Iris pigment epithelial cell (primary cell): ENCODE measurements around the gene SLC26A9.
A peak's percentile ranks its signal among the peaks of the same experiment; 100 is the strongest.
"Not testable (repeated sequence)": the region's sequence is repeated elsewhere in the genome, so short reads cannot be mapped to it uniquely, and the experiment has no call there.

ENCODE experiments used
- DNase-seq: peaks from one replicate; pipeline ENCODE4 v3.0.0-alpha.2; 2011; ENCODE audit warnings: low read depth

SLC26A9 gene

DNA sequence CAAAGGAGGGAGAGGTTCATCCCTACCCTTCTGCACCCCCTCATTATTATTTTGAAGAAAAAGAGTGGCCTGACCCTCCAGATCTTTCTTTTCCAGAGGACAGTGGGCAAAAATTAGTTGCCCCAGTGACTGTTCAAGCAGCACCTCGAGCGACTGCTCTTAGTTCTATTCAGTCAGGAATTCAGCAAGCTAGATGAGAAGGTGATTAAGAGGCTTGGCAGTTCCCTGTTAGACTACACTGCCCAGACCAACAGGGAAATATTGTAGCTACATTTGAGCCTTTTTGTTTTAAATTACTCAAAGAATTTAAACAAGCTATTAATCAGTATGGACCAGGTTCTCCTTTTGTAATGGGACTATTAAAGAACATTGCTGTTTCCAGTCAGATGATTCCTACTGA is 51.8 kb downstream of the SLC26A9 start:
- DNase-seq, result peak; percentile 48

DNA sequence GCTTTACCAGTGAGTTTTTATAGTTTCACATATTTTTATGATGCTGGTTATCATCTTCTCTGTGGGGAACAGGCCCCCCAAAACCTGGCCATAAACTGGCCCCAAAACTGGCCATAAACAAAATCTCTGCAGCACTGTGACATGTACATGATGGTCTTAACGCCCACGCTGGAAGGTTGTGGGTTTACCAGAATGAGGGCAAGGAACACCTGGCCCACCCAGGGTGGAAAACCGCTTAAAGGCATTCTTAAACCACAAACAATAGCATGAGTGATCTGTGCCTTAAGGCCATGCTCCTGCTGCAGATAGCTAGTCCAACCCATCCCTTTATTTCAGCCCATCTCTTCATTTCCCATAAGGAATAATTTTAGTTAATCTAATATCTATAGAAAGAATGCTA is 52.6 kb downstream of the SLC26A9 start:
- DNase-seq, result not testable (repeated sequence)

DNA sequence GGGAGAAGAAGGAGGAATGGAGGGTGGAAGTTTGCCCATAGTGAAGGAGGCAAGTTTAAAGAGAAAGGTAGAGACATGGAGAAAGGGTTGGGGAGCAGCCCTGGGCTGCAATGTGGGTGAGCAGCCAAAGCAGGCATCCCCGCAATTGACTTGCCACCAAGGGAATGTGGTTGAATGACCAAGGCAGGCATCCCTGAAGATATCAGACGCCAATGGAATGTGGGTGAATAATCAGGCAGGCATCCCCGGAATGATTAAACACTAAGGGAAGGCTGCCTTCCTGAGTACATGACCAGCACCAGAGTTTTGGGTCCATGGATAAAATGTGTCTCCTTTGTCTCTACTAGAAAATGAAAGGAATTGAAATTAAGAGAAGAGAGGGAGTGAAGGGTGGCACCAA is 53.5 kb downstream of the SLC26A9 start:
- peak; percentile 69 for DNase-seq

DNA sequence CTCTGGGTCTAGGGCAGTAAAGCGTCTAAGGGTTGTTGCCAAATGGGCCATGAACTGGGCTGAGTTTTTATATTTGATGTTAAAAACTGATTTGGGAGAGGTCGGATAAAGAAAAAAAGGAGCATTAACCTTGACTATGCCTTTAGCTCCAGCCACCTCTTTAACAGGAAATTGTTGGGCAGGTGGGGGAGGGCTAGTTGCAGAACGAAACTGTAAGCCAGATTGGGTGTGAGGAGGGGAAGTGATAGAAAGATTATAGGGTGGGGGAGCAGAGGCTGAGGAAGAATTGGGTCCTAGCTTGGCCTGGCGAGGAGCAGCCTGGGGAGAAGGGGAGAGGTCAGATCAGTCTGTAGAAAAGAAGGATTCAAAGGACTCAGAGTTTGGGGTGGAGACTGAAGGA is 54.2 kb downstream of the SLC26A9 start:
- DNase-seq, result not testable (repeated sequence)

DNA sequence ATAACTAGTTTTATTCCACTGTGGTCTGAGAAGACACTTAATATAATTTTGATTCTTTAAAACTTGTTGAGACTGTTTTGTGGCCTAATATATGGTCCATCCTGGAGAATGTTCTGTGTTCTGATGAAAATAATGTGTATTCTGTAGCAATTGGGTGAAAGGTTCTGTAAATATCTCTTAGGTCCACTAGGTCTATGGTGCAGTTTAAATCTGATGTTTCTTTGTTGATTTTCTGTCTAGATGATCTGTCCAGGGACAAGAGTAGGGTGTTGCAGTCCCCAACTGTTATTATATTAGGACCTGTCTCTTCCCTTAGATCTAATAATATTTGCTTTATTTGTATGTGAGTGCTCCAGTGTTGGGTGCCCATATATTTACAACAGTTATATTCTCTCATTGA is 59.5 kb downstream of the SLC26A9 start:
- no peak for DNase-seq

DNA sequence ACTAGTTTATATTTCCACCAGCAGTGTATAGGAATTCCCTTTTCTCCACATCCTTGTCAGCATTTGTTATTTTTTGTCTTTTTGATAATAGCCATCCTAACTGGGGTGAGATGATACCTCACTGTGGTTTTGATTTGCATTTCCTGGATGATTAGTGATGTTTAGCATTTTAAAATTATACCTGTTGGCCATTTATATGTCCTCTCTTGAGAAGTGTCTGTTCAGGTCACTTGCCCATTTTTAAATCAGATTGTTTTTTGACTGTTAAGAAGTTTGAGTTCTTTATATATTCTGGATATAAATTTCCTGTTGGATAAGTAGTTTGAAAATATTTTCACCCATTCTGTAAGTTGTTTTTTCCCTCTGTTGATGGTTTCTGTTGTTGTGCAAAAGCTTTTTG is 62.3 kb downstream of the SLC26A9 start:
- DNase-seq, result no peak

DNA sequence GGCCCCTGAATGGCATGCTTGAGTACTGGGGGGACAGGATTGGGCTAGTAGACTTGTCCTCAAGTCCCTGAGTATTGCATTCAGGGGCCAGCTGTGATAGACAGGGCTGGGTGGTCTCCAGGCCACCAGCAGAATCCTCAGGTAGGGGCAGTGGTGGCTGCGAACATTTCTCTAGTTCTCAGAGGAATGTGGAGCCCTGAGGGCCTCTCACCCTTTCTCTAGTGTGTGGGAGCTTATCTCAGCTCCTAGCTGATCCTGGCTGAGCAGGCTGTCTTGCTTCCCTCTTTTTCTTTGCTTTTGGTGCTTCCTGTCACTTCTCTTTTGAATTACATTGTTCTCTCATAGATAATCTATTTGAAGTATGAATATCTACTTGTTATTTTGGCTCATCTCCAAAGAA is 63.3 kb downstream of the SLC26A9 start:
- DNase-seq, result no peak

DNA sequence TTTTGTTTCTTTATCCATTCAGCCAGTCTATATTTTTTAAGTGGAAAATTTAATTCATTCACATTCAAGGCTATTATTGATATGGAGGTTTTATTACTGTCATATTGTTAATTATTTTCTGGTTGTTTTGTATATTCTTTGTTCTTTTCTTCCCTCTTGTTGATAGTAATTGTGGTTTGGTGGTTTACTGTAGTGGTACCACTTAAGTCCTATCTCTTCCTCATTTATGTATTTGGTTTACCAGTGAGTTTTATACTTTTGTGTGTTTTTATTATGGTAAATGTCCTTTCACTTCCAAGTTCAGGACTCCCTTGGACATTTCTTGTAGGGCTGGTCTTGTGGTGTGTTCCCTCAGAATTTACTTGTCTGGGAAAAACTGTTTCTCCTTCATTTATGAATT is 65.2 kb downstream of the SLC26A9 start:
- no peak for DNase-seq

DNA sequence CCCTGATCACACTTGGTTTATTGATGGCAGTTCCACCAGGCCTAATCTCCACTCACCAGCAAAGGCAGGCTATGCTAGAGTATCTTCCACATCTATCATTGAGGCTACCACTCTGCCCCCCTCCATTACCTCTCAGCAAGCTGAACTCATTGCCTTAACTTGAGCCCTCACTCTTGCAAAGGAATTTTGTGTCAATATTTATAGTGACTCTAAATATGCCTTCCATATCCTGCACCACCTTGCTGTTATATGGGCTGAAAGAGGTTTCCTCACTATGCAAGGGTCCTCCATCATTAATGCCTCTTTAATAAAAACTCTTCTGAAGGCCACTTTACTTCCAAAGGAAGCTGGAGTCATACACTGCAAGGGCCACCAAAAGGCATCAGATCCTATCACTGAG is 70.1 kb downstream of the SLC26A9 start:
- not testable (repeated sequence) for DNase-seq

DNA sequence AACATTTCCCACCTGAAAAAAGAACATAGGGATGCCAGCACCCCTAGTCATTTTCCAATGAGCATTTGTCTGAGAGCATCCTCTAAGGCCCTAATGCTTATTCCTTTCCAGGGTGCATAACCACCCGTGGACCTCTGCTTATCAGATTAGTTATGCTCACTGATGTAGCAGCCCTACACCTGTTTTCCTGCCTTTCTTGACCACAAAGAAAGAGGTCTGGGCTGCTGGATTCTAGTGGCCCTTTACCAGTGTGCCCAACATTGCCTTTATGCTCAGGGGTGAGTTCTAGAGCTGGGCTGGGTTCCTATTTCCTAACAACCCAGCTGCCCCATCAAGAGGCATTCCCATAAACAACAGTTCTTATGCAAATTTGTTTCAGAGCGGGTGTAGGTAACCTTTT is 73.0 kb downstream of the SLC26A9 start:
- DNase-seq, result no peak
